NCI-H524 (cell line): ENCODE data around the gene ZCCHC14.
A peak's percentile ranks its signal among the peaks of the same experiment; 100 is the strongest.

Source experiments
- DNase-seq, 2 experiments: peaks; one replicate each; lab custom pipeline; 2025; lab: John Stamatoyannopoulos, UW

Gene ZCCHC14

DNA sequence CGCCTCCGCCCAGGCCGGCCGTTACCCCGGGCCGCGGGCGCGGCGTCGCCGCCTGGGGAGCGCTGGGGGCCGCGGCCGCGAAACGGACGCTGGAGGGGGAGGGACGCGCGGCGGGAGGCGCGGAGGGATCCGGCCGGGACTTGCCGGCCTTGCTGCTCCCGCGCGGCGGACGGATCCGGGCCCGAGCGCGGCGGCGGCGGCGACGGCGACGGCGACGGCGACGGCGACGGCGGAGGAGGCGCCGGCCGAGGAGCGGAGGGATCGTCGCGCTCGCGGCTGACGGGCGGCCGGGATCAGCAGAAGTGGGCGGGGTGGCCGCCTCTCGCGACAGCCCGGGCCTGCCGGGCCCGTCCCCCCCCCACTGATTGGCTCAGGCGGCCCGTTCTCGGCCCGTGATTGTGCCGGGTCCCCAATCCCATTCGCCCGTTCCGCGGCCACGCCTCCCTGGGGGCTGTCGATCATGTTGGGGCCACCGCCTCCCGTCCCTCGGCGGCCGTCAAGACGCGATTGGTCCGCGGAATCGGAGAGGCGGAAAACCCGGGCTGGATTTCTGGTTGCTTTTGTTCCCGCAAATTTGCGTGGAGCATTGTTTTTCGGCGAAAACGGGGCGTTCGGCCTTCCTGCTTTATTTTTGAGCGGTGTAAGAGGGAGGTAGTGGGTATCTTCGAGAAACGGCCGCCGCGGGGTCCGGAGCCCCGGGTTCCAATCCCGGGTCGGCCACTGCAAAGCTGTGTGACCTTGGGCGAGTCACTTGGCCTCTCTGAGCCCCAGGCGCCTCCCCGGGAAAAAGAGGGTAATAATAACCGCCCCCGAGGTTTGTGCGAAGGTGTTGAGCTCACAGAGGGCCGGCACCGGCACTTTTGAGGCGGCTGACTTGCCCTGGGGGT is at the start of gene ZCCHC14:
Gene ZCCHC14 (minus strand): TSS at position 304 of the 887 bp plus-strand sequence. CDS start 786 bp downstream, outside the sequence.
- DNase-seq = peak; percentile 96 to 98

DNA sequence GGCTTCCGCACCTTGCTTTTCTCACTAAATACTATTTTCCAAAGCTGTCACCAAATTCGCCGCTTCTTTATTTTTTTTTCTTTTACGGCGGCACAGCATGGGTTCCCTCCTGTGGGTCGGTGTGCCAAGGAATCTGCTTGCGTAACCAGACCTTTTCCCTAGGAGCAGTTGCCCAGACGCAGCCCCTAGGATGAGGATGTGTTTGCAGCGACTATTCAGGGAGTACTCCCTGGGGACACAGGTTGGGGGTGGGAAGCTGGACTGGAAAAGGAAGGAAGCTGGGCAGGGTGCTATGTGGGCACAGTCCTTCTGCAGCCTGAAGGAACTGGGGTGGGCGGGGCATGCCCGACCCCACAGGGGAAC is 49.0 kb upstream of the ZCCHC14 start:
- DNase-seq = no peak

DNA sequence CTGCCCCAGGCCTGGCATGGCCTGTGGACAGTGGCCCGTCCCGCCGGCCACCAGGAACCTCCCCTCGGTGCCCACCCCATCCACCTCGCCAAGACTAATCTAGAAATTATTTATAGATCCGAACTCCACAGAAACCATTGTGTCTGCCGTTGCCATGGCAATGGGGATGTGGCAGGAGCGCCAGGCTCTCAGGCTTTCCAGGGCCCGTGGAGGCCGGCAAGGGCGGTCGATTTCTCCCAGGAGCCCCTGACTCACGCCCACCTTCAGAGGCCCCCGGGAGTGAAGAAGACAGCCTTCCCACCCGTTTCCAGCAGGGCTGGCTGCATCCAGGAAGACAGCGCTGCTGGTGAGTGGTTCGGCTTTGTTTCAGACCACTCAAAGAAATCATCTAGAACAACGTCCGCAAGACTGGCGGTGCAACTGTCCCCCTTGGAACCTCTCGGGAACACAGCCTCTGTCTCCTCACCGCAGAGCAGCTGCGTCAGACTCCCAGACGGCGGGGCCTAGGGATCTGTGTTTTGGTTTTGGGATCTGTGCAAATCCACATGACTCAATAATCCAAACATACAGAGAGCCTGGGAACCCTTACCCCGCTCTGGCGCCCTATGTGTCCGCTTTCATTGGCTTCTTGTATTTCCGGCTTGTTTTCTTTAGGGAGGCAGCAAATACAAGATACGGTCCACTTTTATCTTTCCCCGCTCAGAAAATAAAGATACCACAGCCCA is 48.5 kb upstream of the ZCCHC14 start:
- DNase-seq = peak; percentile 50 to 66

DNA sequence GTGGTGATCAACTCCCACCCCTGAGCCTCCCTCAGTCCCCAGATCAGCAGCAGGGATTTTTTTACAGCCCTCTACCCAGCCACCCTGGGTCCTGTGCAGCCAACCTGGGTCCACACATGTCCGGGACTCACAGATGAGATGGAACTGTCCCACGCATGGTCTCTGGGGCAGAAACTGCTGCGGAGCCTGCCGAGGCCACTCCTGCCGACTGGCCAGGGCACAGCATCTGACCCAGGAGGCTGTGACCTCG is 48.0 kb upstream of the ZCCHC14 start:
- no peak for DNase-seq

DNA sequence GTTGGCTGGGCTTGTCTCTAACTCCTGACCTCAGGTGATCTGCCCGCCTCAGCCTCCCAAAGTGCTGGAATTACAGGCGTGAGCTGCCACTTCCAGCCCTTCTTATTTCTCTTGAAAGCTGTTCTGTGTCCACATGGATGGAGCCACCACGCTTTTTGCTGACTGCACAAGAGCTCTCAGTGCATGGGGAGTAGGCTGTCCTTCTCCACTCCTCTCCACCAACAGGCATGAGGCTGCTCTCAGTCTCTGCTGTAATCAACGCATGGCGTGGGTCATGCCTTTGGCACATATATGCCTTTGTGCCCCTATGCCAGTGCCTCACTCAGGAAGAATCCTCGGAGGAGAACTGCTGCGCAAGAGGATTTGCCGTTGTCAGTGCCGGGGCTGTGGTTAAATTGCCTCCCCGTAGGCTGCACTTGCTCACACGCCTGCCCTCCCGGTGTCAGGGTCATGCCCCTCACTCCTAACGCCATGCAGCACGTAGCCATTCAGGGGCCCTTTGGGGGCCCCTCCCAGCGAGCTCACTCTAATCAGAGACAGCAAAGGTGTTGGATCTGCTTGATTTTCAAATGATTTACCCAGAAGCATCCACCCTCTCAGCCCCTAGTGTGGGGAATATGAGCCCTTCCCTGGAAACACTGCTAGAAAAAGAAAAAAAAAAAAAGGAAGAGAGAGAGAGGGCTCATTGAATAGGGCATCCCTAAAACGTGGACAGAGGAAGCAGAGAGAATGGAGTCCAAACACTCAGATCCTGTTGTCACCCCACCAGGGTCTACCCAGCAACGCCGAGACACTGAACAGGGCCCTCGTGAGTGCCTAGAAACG is 47.5 kb upstream of the ZCCHC14 start:
- DNase-seq = no peak

DNA sequence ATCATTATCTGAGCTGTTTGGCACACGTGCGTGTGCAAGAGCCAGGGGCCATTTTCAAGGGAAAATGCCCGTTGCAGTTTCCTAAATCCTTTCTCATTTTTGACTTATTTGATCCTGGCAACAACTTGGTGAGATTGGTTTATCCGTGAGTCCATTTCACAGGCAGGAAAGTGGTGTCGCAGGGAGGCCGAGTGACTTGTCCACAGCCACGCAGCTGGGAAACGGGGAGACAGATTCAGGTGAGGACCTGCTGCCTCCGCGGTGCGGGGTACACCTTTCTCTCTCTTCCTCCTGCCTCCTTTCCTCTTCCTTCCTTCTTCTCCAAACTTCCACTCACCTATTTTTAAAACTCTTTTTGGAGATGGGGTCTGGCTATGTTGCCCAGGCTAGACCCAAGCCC is 46.3 kb upstream of the ZCCHC14 start:
- no peak for DNase-seq

DNA sequence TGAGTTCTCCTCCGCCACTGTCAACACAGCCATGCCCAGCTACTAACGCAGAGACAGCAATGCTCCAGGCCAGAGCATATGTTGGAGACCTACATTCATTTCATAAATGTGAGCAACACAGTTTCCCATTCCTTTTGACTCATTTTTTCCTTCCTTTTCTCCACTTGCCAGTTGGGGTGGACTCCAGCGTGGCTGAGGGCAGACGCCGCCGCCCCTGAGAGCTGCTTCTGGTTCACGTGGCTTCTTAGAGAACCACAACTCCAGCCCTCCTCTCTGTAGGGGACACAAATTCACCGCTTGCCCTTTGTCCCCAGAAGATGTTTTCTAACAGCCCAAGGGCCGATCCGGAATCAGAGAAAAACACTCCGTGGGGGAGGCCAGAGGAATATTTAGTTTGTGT is 45.8 kb upstream of the ZCCHC14 start:
- no peak for DNase-seq

DNA sequence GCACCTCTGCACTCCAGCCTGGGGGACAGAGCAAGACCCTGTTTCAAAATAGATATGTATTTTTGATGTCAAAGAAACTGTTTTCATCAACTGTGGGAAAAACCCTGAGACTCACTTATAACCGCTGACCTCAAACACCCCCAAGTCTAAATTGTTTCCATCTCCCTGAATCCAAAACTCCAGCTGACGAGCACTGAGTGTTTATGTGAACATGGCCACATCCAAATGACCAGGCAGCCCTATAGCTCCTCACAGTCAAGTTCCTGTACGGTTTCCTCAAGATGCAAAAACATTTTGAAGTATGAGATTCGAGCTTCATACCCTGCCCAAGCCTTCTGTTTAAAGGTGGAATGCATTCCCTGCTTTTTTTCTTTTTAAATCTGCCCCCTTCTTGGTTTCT is 45.3 kb upstream of the ZCCHC14 start:
- no peak for DNase-seq

DNA sequence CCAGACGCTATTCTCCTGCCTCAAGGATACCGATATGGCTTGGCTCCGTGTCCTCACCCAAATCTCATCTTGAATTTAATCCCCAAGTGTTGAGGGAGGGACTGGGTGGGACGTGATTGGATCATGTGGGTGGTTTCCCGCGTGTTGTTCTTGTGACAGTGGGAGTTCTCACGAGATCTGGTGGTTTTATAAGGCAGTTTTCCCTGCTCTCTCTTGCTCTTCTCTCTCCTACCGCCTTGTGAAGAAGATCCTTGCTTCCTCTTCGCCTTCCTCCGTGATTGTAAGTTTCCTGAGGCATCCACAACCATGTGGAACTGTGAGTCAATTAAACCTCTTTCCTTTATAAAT is 43.9 kb upstream of the ZCCHC14 start:
- DNase-seq = no peak

DNA sequence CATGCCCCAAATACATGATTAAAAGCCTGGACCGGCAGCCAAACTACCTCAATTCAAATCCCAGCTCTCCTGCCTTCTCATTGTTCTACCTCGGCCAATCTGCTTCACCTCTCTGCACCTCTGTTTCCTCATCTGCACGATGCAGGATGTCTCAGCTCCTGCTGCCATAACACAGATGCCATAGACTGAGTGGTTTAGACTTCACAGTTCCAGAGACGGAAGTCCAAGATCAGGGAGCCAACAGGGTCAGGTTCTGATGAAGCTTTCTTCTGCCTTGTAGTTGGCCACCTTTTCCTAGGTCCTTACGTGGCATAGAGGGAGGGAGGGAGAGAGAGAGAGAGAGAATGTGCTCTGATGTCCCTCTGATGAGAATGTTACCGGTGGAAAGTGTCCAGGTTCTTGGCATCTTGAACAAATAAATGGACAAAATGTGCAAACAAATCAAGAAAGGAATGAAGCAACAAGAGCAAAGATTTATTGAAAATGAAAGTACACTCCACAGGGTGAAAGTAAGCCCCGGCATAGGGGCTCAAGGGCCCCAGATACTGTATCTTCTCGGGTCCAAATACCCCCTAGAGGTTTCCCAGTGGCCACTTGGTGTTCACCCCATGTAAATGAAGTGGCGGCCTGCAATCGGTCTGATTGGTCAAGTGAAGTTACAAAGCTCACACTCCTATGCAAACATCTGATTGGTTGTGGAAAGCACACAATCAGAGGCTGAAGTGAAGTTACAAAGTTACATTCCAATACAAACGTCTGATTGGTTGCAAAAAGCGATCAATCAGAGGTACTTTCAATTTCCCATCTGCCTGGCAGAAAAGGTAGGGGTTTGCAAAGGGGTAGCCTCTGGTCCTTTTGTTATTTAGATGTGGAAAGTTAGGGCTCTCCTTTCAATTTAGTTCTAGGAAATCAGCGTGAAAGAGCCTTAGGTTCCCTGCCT is 43.3 kb upstream of the ZCCHC14 start:
- DNase-seq = no peak

DNA sequence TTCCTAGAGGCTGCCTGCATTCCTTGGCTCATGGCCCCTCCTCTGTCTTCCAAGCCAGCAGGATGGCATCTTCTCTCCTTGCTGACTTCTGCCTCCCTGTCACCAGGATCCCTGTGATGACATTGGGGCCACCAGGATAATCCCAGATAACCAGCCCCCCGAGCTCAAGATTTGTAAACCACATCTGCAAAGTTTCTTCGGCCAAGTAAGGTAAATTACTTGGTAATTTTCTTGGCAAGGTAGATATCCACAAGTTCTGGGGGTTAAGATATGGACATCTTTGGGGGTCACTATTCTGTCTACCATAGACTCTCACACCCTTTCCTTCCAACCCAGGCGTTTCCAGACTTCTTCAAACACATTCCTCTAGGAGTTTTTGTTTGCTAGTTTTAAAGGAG is 42.6 kb upstream of the ZCCHC14 start:
- DNase-seq = no peak

DNA sequence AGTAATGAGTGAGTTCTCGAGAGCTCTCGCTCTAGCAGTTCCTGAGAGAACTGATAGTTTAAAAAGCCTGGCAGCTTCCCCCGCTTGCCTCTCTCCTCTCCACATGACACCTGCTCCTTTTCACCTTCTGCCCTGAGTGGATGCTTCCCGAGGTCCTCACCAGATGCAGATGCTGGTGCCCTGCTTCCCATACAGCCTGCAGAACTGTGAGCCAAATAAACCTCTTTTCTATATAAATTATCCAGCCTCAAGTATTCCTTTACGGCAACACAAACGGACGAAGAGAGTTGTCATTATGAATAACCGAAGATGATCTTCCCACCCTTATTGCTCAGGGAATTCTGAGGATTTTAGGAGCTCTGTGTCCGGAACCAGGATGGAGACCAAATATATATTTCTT is 41.9 kb upstream of the ZCCHC14 start:
- DNase-seq = no peak

DNA sequence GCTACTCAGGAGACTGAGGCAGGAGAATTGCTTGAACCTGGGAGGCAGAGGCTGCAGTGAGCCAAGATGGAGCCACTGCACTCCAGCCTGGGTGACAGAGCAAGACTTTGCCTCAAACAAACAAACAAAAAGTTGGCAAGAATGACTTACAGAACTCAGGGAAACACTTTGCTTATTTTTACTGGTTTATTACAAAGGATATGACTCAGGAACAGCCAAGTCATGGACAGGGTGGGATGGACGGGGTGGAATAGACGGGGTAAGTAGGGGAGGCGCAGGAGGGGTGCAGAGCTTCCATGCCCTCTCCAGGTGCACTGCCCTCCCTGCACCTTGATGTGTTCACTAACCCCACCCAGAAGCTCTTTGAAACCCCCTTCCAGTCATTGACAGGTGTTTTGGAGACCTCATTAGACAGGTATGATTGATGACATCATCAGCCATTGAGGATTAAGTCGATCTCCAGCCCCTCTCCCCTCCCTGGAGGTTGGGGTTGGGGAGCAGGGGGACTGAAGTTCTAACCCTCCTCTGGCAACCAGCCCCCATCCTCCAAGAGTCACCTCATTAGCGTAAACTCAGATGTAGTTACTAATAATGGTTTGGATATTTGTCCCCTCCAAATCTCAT is 41.3 kb upstream of the ZCCHC14 start:
- DNase-seq = no peak

DNA sequence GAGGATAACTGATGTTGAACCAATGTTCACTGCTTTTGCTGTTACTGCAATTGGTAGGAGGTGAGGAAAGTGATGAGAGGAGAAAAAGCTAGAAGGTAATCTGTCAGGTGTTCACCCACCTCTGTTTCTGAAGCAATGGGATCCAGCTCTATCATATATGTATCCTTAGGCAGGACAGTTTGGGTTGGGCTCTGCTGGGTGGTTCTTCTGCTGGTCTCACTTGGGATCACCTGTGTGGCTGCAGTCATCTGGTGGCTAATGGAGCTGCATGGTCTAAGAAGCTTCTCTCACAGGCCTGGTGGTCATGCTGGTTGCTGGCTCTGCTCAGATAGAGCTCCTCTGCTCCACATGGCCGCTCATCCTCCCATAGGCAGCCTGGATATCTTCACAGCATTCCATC is 40.2 kb upstream of the ZCCHC14 start:
- no peak for DNase-seq

DNA sequence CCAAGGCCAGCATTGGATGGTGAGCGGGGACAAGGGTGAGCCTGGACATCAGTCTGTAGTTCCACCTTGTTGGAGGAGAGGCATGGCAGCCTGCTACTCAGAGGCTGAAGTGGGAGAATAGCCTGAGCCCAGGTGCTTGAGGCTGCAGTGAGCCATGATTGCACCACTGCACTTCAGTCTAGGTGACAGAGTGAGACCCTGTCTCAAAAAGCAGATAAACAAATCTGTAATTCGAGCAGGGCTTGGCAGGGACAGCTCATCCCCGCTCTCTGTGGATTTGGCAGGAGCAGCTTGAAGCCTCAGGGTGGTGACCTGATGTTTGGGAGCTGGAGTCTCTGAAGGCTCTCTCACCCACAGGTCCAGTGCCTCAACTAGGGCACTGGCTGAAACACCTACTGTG is 38.6 kb upstream of the ZCCHC14 start:
- DNase-seq = no peak

DNA sequence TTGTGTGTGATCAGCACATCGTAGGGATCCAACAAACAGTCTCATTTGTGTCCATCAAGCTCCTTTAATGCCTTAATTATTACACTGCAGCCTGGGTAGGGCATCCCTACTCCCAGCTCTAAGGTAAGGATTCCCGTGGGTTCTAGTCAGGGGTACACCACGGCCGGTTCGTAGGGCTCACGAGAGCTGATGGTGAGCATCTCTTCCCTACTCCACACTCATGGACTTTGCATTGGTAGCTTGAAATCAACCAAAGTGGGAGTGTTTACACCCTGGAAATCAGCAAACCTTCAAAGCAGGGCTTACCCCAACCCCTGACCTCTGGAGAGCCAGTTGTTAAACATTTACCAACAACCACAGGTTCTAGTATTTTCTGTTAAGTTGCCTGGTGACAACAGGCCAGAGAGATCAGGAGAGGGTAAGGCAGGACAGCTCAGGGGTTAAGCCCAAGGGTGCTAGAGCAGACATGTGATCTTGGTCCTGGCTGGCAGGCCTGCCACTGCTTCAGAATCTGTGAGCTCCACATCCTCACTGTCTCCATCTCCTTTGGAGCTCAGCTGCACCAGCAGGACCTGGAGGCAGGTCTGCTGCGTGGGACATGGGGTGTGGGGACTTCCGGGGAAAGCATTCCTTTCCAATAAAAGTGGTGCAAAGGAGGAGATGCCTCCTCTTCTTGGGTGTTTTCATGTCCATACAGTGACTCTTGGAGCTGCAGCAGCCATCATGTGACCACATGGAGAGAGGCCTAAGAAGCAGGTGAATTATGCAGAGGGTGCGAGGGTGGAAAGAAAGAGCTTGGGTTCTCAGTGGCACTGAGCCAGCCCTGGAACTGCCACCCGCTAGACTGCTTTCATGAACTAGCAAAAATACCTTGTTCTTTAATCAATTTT is 36.1 kb upstream of the ZCCHC14 start:
- DNase-seq = no peak

DNA sequence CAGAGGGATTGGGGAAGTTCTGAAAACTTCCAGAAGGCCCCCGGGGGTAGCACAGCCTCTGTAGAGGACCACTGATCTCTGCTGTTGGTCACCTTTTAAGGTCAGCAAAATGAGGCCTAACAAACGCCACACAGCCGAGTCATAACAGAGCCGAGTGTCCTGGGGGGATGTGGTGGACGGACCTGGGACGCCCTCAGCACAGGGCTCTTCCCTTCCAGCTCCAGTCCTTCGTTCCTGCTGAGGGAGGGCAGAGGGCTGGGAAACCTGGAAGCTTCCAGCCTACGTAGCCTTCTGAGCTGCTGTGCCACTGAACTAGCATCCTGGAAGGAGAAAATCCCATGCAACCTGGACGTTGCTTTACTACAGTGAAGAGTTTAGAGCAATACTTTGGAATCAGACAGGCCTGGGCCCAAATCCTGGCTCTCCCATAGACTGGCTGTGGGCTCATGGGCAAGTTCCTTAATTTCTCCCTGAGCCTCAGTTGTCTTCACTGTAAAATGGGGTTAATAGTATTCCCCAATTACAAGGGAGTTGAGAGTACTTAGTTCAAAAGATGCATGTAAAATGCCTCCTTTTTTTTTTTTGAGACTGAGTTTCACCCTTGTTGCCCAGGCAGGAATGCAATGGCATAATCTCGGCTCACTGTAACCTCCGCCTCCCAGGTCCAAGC is 34.4 kb upstream of the ZCCHC14 start:
- DNase-seq = no peak

DNA sequence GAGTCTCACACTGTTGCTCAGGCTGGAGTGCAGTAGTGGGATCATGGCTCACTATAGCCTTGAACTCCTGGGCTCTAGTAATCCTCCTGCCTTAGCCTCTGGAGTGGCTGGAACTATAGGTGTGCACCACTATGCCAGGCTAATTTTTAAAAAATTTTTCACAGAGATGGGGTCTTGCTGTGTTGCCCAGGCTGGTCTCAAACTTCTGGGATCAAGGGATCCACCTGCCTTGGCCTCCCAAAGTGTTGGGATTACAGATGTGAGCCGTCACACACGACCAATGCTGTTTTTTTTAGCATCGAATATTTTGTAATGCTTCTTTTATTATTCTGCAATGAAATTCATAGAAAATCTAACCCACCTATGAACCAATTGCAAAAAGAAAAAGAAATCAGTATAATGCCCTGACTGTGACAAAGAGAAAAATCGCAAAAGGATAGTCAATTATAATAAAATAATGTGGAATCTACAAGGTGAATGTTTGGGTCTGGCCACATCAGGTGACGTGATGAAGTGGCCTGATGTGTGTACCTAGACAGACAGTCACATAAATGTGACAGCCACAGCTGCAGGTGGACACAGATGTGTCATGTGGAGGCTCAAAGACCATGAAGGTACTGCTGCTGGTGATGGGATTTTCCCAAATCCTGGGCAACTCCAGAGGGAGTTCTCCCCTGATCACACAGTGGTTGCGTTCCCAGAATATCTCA is 33.6 kb upstream of the ZCCHC14 start:
- DNase-seq = no peak

DNA sequence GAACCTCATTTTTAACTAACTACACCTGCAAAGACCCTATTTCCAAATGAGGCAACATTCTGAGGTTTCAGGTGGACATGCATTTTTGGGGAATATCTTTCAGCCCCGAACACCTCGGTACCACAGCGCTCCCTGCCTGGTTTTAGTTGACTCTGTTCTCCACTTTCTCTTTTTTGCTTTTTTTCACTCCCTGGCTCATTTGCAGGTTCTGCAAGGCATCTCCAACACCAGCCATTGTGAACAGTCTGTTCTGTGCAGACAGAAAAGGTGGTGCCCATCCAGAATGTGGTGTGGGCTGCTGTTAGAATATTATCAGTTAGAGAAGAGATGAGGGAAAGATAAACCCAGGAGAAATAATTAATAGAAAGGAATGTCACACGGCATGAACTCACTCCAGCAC is 32.5 kb upstream of the ZCCHC14 start:
- DNase-seq = no peak
